GM12891 (cell line): ENCODE measurements around the gene PSMC3IP.
"Not testable (repeated sequence)": the region's sequence is repeated elsewhere in the genome, so short reads cannot be mapped to it uniquely, and the experiment has no call there.

ENCODE experiments used
- POLR2A ChIP-seq: IDR thresholded peaks from 2 replicates; pipeline ENCODE4 v1.6.1; 2011; ENCODE audit warnings: low read depth, low read length, control low read depth
- POLR2AphosphoS5 ChIP-seq: IDR thresholded peaks from 2 replicates; pipeline ENCODE4 v1.6.1; 2011; ENCODE audit warnings: low read depth, low read length, control low read depth

DNA sequence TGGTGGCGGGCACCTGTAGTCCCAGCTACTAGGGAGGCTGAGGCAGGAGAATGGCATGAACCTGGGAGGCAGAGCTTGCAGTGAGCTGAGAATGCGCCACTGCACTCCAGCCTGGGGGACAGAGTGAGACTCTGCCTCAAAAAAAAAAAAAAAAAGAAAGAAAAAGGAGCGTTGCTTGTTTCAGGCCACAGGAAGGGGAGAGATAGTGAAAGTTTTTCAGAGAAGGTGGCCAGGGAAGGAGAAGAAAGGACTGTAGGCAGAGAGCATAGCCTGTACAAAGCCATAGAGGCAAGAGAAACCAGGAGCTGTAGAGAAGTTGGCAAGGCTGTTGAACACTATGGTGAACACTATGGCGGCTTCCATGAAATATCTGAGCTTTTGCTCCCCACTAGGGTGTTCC lies 37.0 kb downstream of the PSMC3IP start:
- not testable (repeated sequence) for TF ChIP-seq POLR2AphosphoS5, POLR2A
